Superior temporal gyrus (tissue), 1 donor: Measurements from ENCODE around the gene PLA2G4C.

Experiments
- DNase-seq: peaks from one replicate; pipeline ENCODE4 v3.0.0-alpha.2; 2016; ENCODE audit errors: extremely low spot score

Gene PLA2G4C, protein sequence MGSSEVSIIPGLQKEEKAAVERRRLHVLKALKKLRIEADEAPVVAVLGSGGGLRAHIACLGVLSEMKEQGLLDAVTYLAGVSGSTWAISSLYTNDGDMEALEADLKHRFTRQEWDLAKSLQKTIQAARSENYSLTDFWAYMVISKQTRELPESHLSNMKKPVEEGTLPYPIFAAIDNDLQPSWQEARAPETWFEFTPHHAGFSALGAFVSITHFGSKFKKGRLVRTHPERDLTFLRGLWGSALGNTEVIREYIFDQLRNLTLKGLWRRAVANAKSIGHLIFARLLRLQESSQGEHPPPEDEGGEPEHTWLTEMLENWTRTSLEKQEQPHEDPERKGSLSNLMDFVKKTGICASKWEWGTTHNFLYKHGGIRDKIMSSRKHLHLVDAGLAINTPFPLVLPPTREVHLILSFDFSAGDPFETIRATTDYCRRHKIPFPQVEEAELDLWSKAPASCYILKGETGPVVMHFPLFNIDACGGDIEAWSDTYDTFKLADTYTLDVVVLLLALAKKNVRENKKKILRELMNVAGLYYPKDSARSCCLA

DNA sequence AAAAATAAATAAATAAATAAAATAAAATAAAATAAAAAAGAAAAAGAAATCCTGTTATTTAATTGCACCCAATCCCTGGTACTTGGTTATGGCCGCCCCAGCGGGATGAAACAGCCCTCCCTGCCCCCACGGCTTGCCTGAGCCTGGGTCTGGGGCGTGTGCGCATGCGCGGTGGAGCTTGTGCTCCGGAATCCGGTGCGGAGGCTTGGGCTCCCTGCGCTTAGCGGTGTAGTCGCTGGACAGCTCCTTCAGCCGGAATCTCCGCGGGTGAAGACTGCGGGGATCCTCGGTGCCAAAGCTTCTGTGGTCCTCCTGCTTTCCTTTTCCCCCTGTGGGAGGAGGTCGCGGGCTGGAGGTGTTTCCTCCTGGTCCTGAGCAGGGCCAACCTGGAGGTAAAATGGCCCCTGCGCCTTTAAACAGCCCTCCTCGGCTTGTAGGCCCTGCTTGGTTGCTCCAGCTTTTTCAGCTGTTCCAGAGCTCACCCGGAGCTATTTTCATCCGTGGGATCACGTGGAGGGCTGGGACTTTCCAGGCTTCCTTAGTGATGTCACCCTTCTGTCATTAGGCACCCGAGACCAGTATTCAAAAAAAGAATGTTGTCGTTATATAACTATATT, at the start of gene PLA2G4C:
TSS of gene PLA2G4C (minus strand) at position 468 of the 617 bp plus-strand sequence. CDS start 4,288 bp downstream, outside the sequence.
- DNase-seq = peak; percentile 97

DNA sequence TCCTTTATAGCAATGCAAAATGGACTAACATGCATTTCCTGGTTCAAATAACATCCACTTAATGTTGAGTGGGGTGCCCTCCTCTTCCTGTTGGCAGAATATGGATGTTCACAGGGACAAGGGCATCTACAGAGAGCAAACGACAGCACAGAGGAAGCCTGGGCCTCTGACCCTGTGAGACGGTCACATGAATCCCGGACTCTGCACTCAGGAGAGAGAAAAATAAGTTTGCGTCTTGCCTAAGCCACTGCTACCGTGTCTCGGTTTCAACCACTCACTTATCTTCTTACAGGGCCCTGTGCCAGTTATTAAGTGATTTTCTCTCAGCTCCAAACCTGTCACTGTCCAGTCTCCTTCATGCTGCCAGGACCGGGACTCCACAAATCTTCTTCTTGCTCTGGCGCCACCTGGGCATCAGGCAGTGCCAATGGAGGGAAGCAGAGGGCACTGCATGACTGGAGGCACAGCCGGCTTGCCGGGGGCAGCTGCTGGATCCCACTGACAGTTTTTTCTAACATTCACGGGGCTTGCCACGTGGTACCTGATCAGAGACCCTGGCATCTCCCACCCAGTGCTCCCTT, 47.7 kb upstream of the PLA2G4C start:
- DNase-seq = no peak

DNA sequence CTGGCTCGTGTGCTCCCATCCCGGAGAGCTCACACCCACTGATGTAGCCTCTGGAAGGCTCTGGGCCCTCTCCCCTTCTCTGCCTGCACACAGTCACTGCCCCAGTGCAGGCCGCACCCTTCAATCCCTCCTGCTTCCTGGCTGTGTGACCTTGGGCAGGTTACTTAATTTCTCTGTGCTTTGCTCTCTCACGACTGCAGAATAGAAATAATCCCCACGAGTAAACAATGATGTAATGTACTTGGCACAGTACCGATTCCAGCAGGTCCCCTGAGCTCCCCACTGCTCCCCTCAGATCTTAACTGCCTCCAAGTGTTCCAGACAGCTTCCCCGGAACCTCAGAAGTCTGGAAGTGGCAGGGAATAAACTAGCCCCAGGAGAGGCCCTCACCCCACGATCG, 43.4 kb upstream of the PLA2G4C start:
- DNase-seq = no peak

DNA sequence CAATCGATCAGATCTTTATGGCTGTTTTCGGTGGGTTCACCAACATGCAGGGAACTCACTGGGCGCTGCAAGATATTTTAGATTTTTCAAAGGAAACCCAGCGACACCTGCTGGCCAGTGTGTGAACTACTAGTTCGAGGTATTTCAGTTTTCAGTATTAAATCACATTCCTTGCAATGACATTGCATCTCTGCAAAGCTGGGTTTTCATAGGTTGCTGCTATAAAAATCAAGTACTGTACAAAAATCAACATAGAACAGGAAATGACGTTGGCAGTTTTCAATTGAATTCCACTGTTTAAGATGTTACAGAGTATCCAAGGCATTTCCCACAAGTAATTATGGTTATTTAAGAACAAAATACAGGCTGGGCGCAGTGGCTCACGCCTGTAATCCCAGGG, 41.9 kb upstream of the PLA2G4C start:
- DNase-seq = peak; percentile 96

DNA sequence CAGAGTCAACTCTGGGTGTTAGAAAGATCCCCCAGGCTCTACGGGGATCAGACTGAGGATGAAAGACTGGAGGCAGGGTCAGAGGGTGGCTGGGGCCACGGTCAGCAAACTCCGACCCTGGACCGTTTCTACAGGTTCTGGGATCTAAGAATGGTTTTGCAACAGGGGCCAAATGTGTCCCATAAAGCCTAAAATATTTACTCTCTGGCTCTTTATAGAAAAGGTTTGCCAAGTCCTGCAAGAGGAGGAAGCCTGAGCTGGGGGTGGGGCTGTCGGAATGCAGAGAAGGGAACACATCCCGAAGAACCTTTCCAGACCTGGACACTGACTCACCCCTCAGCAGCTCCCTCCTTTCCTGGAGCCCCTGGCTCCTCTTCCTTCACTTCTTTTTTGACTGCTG, 38.8 kb upstream of the PLA2G4C start:
- no peak for DNase-seq

DNA sequence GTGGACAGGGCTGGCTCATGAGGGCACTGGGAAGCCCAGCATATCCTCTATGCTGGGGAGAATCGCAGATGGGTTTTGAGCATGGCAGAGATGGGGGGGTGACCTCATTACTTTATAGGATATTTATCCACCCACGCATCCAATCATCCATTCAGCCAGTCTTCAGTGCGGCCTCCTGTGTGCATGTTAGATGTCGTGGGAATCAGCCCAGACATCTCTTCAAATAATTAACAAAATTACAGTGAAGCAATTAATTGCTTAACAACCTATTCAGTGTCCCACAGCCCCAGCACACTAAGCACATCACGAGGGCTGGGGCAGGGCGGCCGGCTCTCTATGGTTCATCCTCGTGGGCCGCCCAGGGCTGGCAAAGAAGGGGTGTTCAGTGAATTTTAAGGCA, 38.0 kb upstream of the PLA2G4C start:
- DNase-seq = no peak

DNA sequence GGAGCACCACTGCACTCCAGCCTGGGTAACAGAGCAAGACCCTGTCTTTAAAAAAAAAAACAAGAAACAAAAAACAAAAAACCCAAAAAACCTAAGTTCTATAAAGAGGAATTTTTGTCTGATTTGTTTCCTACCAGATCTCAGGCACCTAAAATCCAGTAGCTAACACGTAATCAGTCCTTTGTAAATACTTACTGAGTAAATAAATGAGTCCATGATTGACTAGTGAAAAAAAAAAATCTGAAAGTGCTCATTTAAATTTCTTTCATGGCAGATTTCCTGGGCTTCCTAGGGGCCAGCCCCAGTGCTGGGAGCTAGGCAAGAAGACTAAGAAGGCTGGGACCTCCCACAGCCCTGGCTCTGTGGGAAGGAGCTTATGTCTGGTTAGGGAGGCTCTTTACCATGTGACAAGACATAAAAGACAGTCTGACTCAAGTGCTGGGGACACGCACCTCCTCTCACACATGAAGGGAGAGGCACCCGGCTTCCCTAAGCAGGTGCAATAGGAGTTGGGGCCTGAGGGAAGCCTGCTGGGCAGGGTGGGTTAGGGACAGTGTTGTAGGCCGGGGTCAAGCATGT, 37.1 kb upstream of the PLA2G4C start:
- DNase-seq = no peak

DNA sequence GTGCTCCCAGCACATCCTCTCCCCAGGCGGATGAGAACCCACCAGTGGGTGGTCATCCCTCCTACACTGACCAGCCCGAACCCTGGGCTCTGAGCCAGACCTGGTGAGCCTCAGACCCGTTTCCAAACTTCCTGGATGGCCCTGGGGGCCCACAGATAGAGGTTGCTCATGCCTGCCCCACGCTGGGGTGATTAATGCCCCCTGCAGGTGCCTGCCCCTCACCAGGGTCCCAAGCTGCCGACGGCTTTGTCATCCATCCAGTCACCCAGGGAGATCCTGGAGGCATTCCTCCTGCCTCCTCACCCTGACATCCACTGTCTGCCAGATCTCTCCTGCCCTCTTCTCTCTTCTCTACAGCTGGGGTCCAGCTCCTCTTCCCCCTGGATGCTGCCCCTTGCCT, 28.4 kb upstream of the PLA2G4C start:
- DNase-seq = no peak

DNA sequence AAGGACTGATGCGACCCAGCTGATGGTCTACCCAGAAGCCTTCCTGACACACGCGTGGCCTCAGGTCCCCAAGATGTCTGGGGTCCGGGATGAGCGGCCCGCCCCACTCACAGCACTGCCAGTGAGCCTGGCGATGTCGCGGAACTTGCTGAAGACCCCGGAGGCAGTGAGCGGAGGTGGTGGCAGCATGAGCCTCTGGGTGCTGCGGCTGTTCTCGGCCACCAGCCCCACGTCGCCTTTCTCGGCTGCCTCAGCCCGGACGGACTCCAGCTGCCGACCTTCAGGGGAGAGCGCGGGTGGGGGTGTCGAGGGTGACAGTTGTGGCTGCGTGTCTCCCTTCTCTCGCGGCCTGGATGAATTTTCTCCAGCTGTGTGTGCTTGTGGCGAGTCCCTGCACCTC, 26.8 kb upstream of the PLA2G4C start:
- no peak for DNase-seq

DNA sequence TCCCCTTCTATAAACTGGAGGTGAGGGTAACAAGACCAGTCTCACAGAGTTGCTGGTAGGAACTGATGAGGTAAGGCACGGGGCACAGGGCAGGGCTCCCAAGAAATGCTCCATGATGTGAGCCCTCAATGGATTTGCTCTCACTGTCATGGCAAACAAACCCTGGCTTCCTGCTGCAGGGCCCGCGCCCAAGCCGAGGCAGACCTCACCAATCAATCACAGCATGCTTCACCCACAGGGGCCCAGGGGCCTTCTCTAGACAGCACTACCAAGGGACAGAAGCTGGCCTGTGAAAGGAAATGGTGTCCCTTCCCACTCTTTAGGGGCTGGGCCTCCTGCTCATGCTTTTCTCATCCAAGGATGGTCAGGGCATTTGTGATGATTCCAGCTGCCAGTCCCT, 25.9 kb upstream of the PLA2G4C start:
- no peak for DNase-seq

DNA sequence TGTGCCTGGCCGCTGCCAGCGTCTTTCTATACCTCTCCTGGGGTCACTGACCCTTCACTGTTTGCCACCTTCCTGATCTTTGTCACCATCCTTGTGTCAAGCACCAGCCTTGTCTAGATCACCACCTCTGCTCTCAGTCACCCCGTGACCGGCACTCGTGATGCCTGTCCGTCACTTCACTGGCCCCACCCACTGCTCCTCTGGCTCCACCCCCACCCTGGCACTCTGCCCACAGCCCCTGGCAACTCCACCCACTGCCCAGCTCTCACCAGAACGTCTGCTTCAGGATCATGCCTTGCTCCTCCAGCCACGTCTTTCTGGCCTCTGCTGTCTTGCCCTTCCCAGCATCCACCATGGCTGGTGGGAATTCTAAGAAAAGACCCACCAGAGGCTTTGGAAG, 24.8 kb upstream of the PLA2G4C start:
- no peak for DNase-seq

DNA sequence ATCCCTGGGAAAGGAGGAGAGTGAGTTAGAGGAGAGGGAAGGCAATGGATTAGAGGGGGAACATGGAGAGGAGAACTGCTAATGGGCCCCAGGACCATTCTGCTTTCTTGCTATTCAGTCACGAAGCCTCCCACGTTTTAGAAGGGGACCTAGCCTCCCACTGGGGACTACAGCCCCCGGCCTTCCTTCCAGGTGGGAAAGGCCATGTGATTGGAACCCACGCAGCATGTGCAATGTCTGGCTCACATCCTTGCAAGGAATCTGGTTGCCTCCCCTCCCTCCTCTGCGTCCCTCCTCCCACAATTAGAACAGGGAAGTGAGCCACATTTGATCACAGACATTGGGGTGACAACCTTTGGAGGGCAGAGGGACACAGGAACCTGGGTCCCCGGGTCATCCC, 22.5 kb upstream of the PLA2G4C start:
- DNase-seq = no peak

DNA sequence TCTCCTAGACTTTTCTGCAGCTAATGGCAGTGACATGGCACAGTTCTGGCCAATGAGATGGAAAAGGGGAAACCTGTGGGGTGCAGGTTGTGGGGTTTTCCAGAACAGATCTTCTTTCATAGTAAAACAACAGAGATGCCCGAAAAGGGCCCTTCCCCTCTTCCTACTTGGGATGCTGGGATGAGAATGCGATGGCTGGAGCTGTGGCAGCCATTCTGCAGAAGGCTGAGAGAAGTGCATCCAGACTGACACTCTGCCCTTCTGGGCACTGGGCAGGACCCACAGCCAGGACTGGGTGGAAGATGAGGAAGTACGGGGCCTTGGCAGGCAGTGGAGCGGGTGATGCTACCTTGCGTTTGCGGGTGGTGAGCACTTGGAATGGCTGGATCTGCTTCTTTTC, 16.9 kb upstream of the PLA2G4C start:
- DNase-seq = no peak

DNA sequence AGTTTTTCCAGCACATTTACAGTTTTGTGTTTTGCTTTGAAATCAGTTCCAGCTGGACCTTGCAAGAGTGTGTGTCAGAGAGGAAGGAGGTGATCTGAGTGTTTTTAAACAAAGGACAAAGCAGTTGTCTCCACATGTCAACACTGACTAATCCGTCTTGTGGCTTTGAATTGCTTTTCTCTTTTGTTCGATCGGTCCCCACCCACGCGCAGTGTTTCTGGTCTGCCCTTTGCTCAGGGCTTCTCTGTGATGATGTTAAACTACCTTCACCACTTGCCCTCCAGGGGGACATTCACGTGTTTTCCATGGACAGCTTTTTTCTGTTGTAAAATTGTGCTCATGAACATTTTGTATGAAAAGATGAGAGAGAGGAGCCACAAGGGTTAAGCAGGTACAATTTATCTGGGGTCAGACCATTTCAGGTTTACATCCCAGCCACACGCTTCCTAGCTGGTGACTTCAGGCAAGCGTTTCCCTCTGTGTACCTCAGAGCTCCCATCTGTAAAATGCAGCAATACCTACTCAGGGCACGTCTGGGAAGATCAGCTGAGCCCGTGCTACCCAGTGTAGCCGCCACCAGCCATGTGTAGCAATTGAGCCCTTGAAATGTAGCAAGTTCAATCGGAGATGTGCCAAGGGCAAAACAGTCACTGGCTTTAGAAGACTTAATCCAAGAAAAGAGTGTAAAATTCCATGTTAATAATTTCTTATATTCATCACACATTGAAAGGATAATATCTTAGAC, 13.5 kb upstream of the PLA2G4C start:
- DNase-seq = peak; percentile 78

DNA sequence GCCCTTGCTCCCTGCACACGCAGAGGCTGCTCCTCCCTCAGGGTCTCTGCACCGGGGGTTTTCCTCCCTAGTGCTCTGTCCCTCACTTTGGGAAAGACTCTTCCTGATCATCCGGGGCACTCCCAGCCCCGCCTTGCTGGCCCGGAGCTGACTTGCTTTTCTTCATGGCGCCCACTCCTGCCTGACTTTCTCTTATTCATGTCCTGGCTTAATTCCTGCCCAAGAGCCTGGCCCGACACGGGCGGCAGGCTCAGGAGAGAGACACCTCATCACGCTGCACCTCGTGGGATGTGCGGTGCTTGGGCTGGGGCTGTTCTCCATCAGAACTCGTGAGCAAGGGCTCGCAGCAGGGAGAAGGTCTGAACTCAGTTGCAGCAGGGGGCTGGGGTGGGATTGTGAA, 11.8 kb upstream of the PLA2G4C start:
- DNase-seq = no peak

DNA sequence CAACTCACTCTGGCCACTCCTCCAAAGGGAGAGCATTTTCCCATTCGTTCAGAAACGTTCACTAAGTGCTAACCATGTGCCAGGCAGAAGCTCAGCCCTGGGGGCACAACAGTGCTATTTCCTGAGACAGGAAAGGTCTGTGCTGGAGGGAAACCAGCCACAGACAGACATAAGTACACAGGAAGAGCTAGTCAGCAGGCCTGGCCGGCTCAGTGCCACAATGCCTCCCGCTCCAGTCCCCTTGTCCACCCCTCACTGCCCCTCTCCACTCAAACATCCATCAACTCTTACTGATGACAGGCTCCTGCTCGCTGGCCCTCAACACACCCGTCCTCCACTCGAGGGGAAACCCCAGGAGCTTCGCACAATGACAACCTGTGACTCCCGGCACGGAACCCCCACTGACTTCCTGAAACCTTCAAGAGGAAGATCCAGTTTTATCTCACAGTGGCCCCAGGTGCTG, 11.3 kb upstream of the PLA2G4C start:
- DNase-seq = no peak

DNA sequence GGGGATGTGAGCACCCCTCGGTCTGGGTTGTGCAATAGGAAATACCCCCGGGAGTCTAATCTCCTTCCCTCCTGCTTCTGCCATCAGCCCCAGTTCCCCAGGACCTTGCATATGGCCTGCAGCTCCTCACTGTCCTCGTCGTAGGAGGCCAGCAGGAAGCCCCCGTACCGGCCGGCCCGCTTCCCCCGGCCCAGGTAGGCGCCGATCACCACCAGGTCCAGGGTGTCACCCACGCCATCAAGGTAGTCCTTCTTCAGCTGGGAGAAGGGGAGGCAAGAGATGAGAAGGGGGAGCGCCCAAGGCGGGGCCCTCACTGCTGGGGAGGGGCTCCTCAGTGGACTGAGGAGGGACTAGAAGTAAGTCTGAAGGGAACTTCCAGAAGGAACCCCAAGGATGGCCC, 10.4 kb upstream of the PLA2G4C start:
- DNase-seq = no peak

DNA sequence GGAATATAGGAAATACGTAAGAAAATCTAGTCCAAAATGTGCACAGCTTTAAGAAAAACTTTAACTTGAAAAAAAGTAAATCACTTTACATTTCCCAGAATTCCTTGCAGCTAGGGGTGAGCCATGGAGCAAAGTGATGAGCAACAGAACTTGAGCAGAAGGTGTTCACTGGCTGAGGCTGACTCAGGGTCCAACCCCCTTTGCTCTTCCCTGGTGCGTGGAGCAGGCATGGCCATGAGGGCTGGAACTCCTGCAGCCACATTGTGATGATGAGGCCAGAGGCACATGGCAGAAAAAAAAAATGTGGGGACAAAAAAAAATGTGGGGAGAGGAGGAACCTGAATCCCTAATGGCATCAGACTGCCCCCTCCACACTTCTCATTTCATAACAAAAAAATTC, 9.9 kb upstream of the PLA2G4C start:
- DNase-seq = no peak

DNA sequence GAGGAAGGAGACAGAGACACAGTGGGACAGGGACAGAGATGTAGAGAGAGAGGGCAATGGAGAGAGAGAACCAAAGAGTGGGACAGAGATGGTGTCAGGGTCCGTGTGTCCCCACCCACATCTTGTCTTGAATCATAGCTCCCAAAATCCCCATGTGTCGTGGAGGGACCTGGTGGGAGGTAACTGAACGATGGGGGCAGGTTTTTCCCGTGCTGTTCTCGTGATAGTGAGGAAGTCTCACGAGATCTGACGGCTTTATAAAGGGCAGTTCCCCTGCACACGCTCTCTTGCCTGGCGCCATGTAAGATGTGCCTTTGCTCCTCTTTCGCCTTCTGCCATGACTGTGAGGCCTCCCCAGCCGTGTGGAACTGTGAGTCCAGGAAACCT, 7.5 kb upstream of the PLA2G4C start:
- no peak for DNase-seq

DNA sequence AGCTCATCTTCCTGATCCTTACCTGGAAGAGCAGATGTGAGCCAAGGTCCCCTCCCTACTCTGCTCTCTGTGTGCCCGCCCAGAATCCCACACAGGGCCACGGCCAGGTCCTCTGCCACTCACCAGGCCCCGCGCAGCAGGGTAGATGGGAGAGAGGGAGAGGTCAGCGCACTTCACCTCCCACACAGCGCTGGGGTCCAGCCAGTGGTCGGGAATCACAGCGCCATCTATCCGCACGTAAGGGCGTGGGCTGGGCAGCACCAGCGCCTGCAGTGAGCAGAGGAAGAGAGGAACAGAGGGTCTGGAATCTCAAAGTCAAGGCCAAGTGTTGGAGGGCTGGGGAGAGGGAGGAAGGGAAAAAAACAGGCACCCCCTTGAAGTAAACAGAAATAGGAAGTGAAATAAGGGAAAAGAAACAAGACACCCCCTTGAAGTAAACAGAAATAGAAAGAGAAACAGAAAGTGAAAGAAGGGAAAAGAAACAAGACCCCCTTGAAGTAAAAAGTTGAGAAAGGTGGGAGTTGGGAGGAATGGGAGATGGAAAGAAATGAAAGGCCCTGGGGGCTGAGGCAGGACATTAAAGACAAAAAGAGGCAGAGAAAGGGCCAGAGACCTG, 7.0 kb upstream of the PLA2G4C start:
- DNase-seq = no peak

DNA sequence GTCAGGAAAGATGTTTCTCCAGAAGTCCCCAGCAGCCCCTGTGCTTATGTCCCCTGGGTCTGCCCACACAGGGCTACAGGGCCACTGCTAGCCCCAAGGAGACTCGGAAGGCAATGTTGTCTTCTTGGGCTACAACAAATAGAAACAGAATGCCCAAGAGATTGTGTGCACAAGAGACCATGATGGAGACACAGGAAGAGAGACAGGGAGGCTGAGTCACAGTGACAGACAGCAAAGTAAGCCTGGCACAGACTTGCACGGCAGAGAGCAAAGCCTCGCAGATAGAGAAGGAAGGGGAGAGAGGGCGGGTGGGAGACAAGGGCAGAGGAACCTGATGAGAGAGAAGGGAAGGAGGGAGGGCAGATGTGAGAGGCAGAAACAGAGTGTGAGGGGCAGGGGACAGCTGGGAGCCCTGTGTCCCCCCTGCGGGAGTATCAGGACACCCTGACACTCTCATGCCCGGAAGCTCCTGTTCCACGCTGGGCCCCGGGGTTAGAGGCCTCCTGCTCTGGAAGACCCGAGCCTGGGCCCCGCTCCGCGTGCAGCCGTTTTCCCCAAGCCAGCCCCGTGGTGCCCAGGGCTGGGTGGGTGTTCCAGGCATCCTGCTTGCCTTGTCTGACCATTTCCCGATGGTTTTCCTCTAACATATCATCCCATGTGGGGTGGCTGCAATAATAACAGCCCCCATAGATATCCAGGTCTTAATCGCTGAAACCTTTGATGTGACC, 2.7 kb upstream of the PLA2G4C start:
- no peak for DNase-seq
